ENCODE results near the gene HOXC4. TPM values are rescaled to one million over a fixed set of nuclear protein-coding genes. Genes with fewer than 3 reads are reported as not detected.
"Not testable (repeated sequence)": the region's sequence is repeated elsewhere in the genome, so short reads cannot be mapped to it uniquely, and the experiment has no call there.

Gene HOXC4
- polyA plus RNA-seq, 3 donors = 44.4 to 62.9 (median 46.7) TPM

- DNase-seq = no peak
Observed at GRCh38 chr12:54051026-54051842, 2.4 kb upstream of the HOXC4 start.

- peak; percentile 91 for DNase-seq
Observed at GRCh38 chr12:54051874-54052437, 1.7 kb upstream of the HOXC4 start.

GRCh38 chr12:54052438-54053002 is 1.1 kb upstream of the HOXC4 start:
- DNase-seq = peak; percentile 84

- no peak for DNase-seq
Observed at GRCh38 chr12:54053003-54053750, 458 bp upstream of the HOXC4 start.

GRCh38 chr12:54054742-54055194 is 1.1 kb downstream of the HOXC4 start:
- DNase-seq = no peak

- DNase-seq = no peak
Observed at GRCh38 chr12:54055552-54055951, 1.9 kb downstream of the HOXC4 start.

GRCh38 chr12:54056110-54056509 is 2.5 kb downstream of the HOXC4 start:
- DNase-seq = no peak

GRCh38 chr12:54058128-54058768 is 4.6 kb downstream of the HOXC4 start:
- no peak for DNase-seq

GRCh38 chr12:54059668-54060067 is 6.0 kb downstream of the HOXC4 start:
- no peak for DNase-seq

- DNase-seq = no peak
Observed at GRCh38 chr12:54060174-54060974, 6.7 kb downstream of the HOXC4 start.

GRCh38 chr12:54060975-54061778 is 7.5 kb downstream of the HOXC4 start:
- no peak for DNase-seq

- DNase-seq = no peak
Observed at GRCh38 chr12:54065677-54066076, 12.0 kb downstream of the HOXC4 start.

- DNase-seq = no peak
Observed at GRCh38 chr12:54066408-54066807, 12.8 kb downstream of the HOXC4 start.

- no peak for DNase-seq
Observed at GRCh38 chr12:54068418-54069070, 14.9 kb downstream of the HOXC4 start.

GRCh38 chr12:54071942-54072341 is 18.3 kb downstream of the HOXC4 start:
- DNase-seq = no peak

- DNase-seq = no peak
Observed at GRCh38 chr12:54074308-54074707, 20.7 kb downstream of the HOXC4 start.

- DNase-seq = no peak
Observed at GRCh38 chr12:54075409-54075808, 21.8 kb downstream of the HOXC4 start.

GRCh38 chr12:54075974-54076373 is 22.3 kb downstream of the HOXC4 start:
- no peak for DNase-seq

- DNase-seq = not testable (repeated sequence)
Observed at GRCh38 chr12:54077843-54078242, 24.2 kb downstream of the HOXC4 start.

GRCh38 chr12:54079115-54079514 is 25.5 kb downstream of the HOXC4 start:
- DNase-seq = not testable (repeated sequence)

Measured in renal pelvis (tissue), 4 donors.